Neuronal stem cell (in vitro differentiated cells): Measurements from ENCODE around the gene CEMIP2.

Source experiments
- DNase-seq: peaks from one replicate; pipeline ENCODE4 v3.0.0-alpha.2; 2013; ENCODE audit warnings: low spot score
- H2AFZ ChIP-seq: one replicate; pipeline ENCODE4 v1.6.1; 2013; ENCODE audit warnings: mild to moderate bottlenecking, low read length, inconsistent platforms
- H2AK5ac ChIP-seq: 2 replicates; pipeline ENCODE4 v1.6.1; 2013; ENCODE audit warnings: low read depth, mild to moderate bottlenecking, inconsistent platforms, low read length, moderate library complexity, mixed read lengths
- H2BK120ac ChIP-seq: 2 replicates; pipeline ENCODE4 v1.6.1; 2013; ENCODE audit warnings: low read depth, mild to moderate bottlenecking, inconsistent platforms, low read length, moderate library complexity, mixed read lengths
- H2BK12ac ChIP-seq: one replicate; pipeline ENCODE4 v1.6.1; 2013; ENCODE audit warnings: low read length, inconsistent platforms
- H2BK15ac ChIP-seq: 2 replicates; pipeline ENCODE4 v1.6.1; 2013; ENCODE audit warnings: mild to moderate bottlenecking, low read length, inconsistent platforms, mixed read lengths
- H2BK5ac ChIP-seq: one replicate; pipeline ENCODE4 v1.6.1; 2013; ENCODE audit warnings: inconsistent platforms, mild to moderate bottlenecking, low read length, moderate library complexity
- H3K14ac ChIP-seq: one replicate; pipeline ENCODE4 v1.6.1; 2013; ENCODE audit warnings: low read length, inconsistent platforms
- H3K18ac ChIP-seq: 2 replicates; pipeline ENCODE4 v1.6.1; 2013; ENCODE audit warnings: low read length, inconsistent platforms
- H3K23ac ChIP-seq: 2 replicates; pipeline ENCODE4 v1.6.1; 2013; ENCODE audit warnings: low read depth, mild to moderate bottlenecking, mixed read lengths, low read length, inconsistent platforms; ENCODE audit not compliant: poor library complexity
- H3K27ac ChIP-seq: replicated peaks from 3 replicates; pipeline ENCODE4 v1.5.1; 2013; ENCODE audit warnings: low read length, inconsistent platforms
- H3K27me3 ChIP-seq, 3 experiments: 2 replicates each; pipeline ENCODE4 v1.6.1; 2013; ENCODE audit warnings: low read length in 3 of 3, mild to moderate bottlenecking in 2 of 3, inconsistent platforms in 1 of 3, low read depth in 1 of 3, mixed read lengths in 1 of 3, moderate library complexity in 1 of 3; ENCODE audit not compliant: control insufficient read depth in 3 of 3, insufficient read depth in 3 of 3
- H3K36me3 ChIP-seq, 2 donors: replicated peaks in 1 of 2; 2 replicates each; pipeline ENCODE4 v1.6.1; 2013; ENCODE audit warnings: low read length in 2 of 2; ENCODE audit not compliant: control insufficient read depth in 2 of 2, insufficient read depth in 2 of 2
- H3K4ac ChIP-seq: 2 replicates; pipeline ENCODE4 v1.6.1; 2013; ENCODE audit warnings: inconsistent platforms, mild to moderate bottlenecking, low read length, moderate library complexity
- H3K4me1 ChIP-seq, 2 donors: 1 replicate in 1 of 2; 2 replicates in 1 of 2; pipeline ENCODE4 v1.6.1; 2013; ENCODE audit warnings: low read length in 2 of 2, low read depth in 1 of 2; ENCODE audit not compliant: control insufficient read depth in 2 of 2, insufficient read depth in 1 of 2
- H3K4me2 ChIP-seq: one replicate; pipeline ENCODE4 v1.6.1; 2013; ENCODE audit warnings: mild to moderate bottlenecking, low read length, inconsistent platforms; ENCODE audit not compliant: insufficient read depth, poor library complexity, severe bottlenecking
- H3K4me3 ChIP-seq, 2 donors: 2 replicates each; pipeline ENCODE4 v1.5.1; 2013; ENCODE audit warnings: low read length in 2 of 2, mild to moderate bottlenecking in 2 of 2, inconsistent platforms in 1 of 2, moderate library complexity in 1 of 2
- H3K79me1 ChIP-seq: one replicate; pipeline ENCODE4 v1.6.1; 2013; ENCODE audit warnings: low read depth, mild to moderate bottlenecking, inconsistent platforms, low read length, moderate library complexity
- H3K9ac ChIP-seq: one replicate; pipeline ENCODE4 v1.6.1; 2013; ENCODE audit warnings: mild to moderate bottlenecking, low read depth, low read length, inconsistent platforms; ENCODE audit not compliant: poor library complexity
- H3K9me3 ChIP-seq, 2 donors: replicated peaks in 1 of 2; 2 replicates each; pipeline versions ENCODE3 to v1.6.1; 2013; ENCODE audit warnings: low read length in 2 of 2, mild to moderate bottlenecking in 2 of 2, inconsistent platforms in 1 of 2, low read depth in 1 of 2, mixed read lengths in 1 of 2, moderate library complexity in 1 of 2; ENCODE audit not compliant: control insufficient read depth in 2 of 2, insufficient read depth in 1 of 2
- H4K8ac ChIP-seq: one replicate; pipeline ENCODE4 v1.6.1; 2013; ENCODE audit warnings: low read depth, mild to moderate bottlenecking, inconsistent platforms, low read length, moderate library complexity
- H4K91ac ChIP-seq: one replicate; pipeline ENCODE4 v1.6.1; 2013; ENCODE audit warnings: low read length, low read depth, mild to moderate bottlenecking, inconsistent platforms; ENCODE audit not compliant: poor library complexity
- WGBS, 2 donors: extraction: QIAGEN DNeasy Blood & Tissue Kit; methylation state at CpG; one replicate each; pipeline ENCODE4 v1.1.7; 2013; ENCODE audit warnings: missing lambda C conversion rate in 2 of 2, mixed read lengths in 1 of 2; ENCODE audit not compliant: insufficient read length in 2 of 2, insufficient replicate concordance in 1 of 2; ENCODE audit errors: extremely low coverage in 2 of 2; 5-methylcytosine and 5-hydroxymethylcytosine counted together

Gene CEMIP2

GRCh38 chr9:71719562-71719961, 48.8 kb downstream of the CEMIP2 start:
- no peak overlapping the region for H3K4ac ChIP-seq
- no peak overlapping the region for H2BK120ac ChIP-seq
- H3K23ac ChIP-seq: no peak overlapping the region
- no peak overlapping the region for H4K91ac ChIP-seq
- no peak overlapping the region for H3K18ac ChIP-seq
- no peaks in the 10 kb centered on the region for H3K4me1 ChIP-seq
- no CpG with 5 or more reads among the region's 5 CpGs for WGBS, 2 donors
- H3K27ac ChIP-seq: no peak overlapping the region
- H2BK15ac ChIP-seq: no peak overlapping the region
- no peak overlapping the region for H3K9ac ChIP-seq
- H2AK5ac ChIP-seq: no peak overlapping the region
- no peak overlapping the region for H3K14ac ChIP-seq
- no peaks in the 10 kb centered on the region for H3K79me1 ChIP-seq
- H4K8ac ChIP-seq: no peak overlapping the region
- no peak overlapping the region for H2BK12ac ChIP-seq
- H3K4me2 ChIP-seq: no peak overlapping the region
- no peak for DNase-seq
- no peak overlapping the region for H3K4me3 ChIP-seq
- no peaks in the 10 kb centered on the region for H3K9me3 ChIP-seq
- no peaks in the 10 kb centered on the region for H3K27me3 ChIP-seq
- peaks cover 16 to 100% of the 10 kb centered on the region in 2 donors for H3K36me3 ChIP-seq
- no peak overlapping the region for H2BK5ac ChIP-seq
- no peak overlapping the region for H2AFZ ChIP-seq

- Histone ChIP-seq H3K4me2 (no peak overlapping the region), H2AK5ac (no peak overlapping the region), H3K4me3 (no peak overlapping the region), H2AFZ (no peak overlapping the region), H3K79me1 (no peaks in the 10 kb centered on the region), H2BK120ac (no peak overlapping the region), H4K91ac (no peak overlapping the region), H3K14ac (no peak overlapping the region), H3K36me3 (peaks cover 16 to 100% of the 10 kb centered on the region in 2 donors), H3K27ac (no peak overlapping the region), H3K4me1 (no peaks in the 10 kb centered on the region), H2BK12ac (no peak overlapping the region), H3K27me3 (no peaks in the 10 kb centered on the region), H4K8ac (no peak overlapping the region), H3K9ac (no peak overlapping the region), H3K23ac (no peak overlapping the region), H2BK15ac (no peak overlapping the region), H3K9me3 (no peaks in the 10 kb centered on the region), H2BK5ac (no peak overlapping the region), H3K18ac (no peak overlapping the region), H3K4ac (no peak overlapping the region)
- WGBS, 2 donors: no CpG with 5 or more reads among the region's 3 CpGs
- DNase-seq: no peak
Measured at GRCh38 chr9:71719088-71719487, 49.2 kb downstream of the CEMIP2 start.

GRCh38 chr9:71716138-71716909, 52.0 kb downstream of the CEMIP2 start:
- H3K27ac ChIP-seq: no peak overlapping the region
- H3K4me1 ChIP-seq: no peaks in the 10 kb centered on the region
- no peak overlapping the region for H2BK5ac ChIP-seq
- no peak overlapping the region for H3K23ac ChIP-seq
- H2AK5ac ChIP-seq: no peak overlapping the region
- no peak overlapping the region for H4K8ac ChIP-seq
- no peak overlapping the region for H3K4me3 ChIP-seq
- no peaks in the 10 kb centered on the region for H3K27me3 ChIP-seq
- no peak overlapping the region for H3K4me2 ChIP-seq
- H2BK15ac ChIP-seq: no peak overlapping the region
- no peak overlapping the region for H3K9ac ChIP-seq
- H4K91ac ChIP-seq: no peak overlapping the region
- DNase-seq: no peak
- peaks cover 19 to 100% of the 10 kb centered on the region in 2 donors for H3K36me3 ChIP-seq
- H3K79me1 ChIP-seq: no peaks in the 10 kb centered on the region
- WGBS, 2 donors: 100% methylated on average over 1 of the region's 2 CpGs; no CpG with 5 or more reads in 1 of the 2 donors
- H2AFZ ChIP-seq: no peak overlapping the region
- no peak overlapping the region for H3K4ac ChIP-seq
- no peak overlapping the region for H2BK120ac ChIP-seq
- H3K9me3 ChIP-seq: no peaks in the 10 kb centered on the region
- no peak overlapping the region for H2BK12ac ChIP-seq
- no peak overlapping the region for H3K18ac ChIP-seq
- H3K14ac ChIP-seq: no peak overlapping the region

GRCh38 chr9:71710856-71711255, 57.5 kb downstream of the CEMIP2 start:
- no peak overlapping the region for H2AFZ ChIP-seq
- H3K36me3 ChIP-seq: peaks cover 30 to 98% of the 10 kb centered on the region in 2 donors
- no peak overlapping the region for H3K23ac ChIP-seq
- H4K91ac ChIP-seq: no peak overlapping the region
- no peaks in the 10 kb centered on the region for H3K27me3 ChIP-seq
- H3K27ac ChIP-seq: no peak overlapping the region
- H3K9ac ChIP-seq: no peak overlapping the region
- no peak overlapping the region for H3K4ac ChIP-seq
- H3K4me3 ChIP-seq: no peak overlapping the region
- no peak overlapping the region for H3K14ac ChIP-seq
- H2BK15ac ChIP-seq: no peak overlapping the region
- H4K8ac ChIP-seq: no peak overlapping the region
- H2AK5ac ChIP-seq: no peak overlapping the region
- H3K79me1 ChIP-seq: no peaks in the 10 kb centered on the region
- no peak for DNase-seq
- no peak overlapping the region for H3K4me2 ChIP-seq
- no peak overlapping the region for H3K18ac ChIP-seq
- H2BK5ac ChIP-seq: no peak overlapping the region
- H2BK12ac ChIP-seq: no peak overlapping the region
- H3K9me3 ChIP-seq: no peaks in the 10 kb centered on the region
- no peaks in the 10 kb centered on the region for H3K4me1 ChIP-seq
- H2BK120ac ChIP-seq: no peak overlapping the region
